A549 (cell line): ENCODE measurements around the gene SLC15A3. TPM values are rescaled to one million over a fixed set of nuclear protein-coding genes. Genes with fewer than 3 reads are reported as not detected.

ENCODE experiments used
- ATAC-seq, 2 experiments: fragments of 200-7000 bp in 1 of 2; fragments of >200 bp in 1 of 2; cut with Nextera tagmentation in 1 of 2; cut with Tn5 transposase in 1 of 2; 3 replicates each; pipeline versions ENCODE4 v1.8.0 to v1.9.1; 2018 to 2020; ENCODE audit warnings: mild to moderate bottlenecking in 1 of 2, moderate library complexity in 1 of 2
- CTCF ChIA-PET: fragments of 300-600 bp; sonication (Branson Sonifier 250); formaldehyde crosslinking; extraction: SDS; loops from one replicate; lab custom pipeline; 2021; ENCODE audit warnings: antibody characterized with exemption, inconsistent platforms; lab: Yijun Ruan, JAX
- POLR2A ChIA-PET: fragments of 350-600 bp; formaldehyde crosslinking; extraction: SDS; loops from one replicate; lab custom pipeline; 2021; ENCODE audit warnings: antibody characterized with exemption, inconsistent platforms; lab: Yijun Ruan, JAX
- DNase-seq, 2 experiments: peaks; one replicate each; pipeline versions ENCODE4 v3.0.0 to v3.0.0-alpha.2; 2011 to 2016; ENCODE audit warnings: low read depth in 1 of 2, low spot score in 1 of 2
- FAIRE-seq: peaks from 2 replicates; lab custom pipeline; 2011; peaks lifted over from hg19 to GRCh38; lab: Jason Lieb, UNC
- H3K27ac ChIP-seq, 2 experiments: fragments of >200 bp; sonication (Bioruptor Twin); formaldehyde crosslinking; 3 replicates each; pipeline ENCODE4 v1.5.1; 2016 to 2017
- H3K4me1 ChIP-seq: fragments of >200 bp; sonication (Bioruptor Twin); formaldehyde crosslinking; 3 replicates; pipeline ENCODE4 v1.6.1; 2016
- H3K4me2 ChIP-seq: fragments of >200 bp; sonication (Bioruptor Twin); formaldehyde crosslinking; 3 replicates; pipeline ENCODE4 v1.6.1; 2016
- H3K4me3 ChIP-seq: fragments of >200 bp; sonication (Bioruptor Twin); formaldehyde crosslinking; 3 replicates; pipeline ENCODE4 v1.5.1; 2016
- H3K9me3 ChIP-seq: fragments of >200 bp; sonication (Bioruptor Twin); formaldehyde crosslinking; 3 replicates; pipeline ENCODE4 v1.6.1; 2016
- CBX8 ChIP-seq: fragments of 200-600 bp; sonication (generic); IDR thresholded peaks from 2 replicates; pipeline ENCODE4 v1.6.1; 2016
- FOSB ChIP-seq: fragments of 250-450 bp; sonication (Bioruptor Pico); IDR thresholded peaks from 2 replicates; pipeline ENCODE4 v1.5.0; 2020; ENCODE audit warnings: mild to moderate bottlenecking, moderate library complexity
- FOSL2 ChIP-seq, 2 experiments: fragments of 450-650 bp in 1 of 2; fragments of >200 bp in 1 of 2; sonication (Bioruptor Twin) in 1 of 2; formaldehyde crosslinking; IDR thresholded peaks; 2 replicates each; pipeline versions ENCODE4 v1.5.0 to v1.6.1; 2016 to 2020; ENCODE audit warnings: mild to moderate bottlenecking in 1 of 2, moderate library complexity in 1 of 2
- FOXS1 ChIP-seq: fragments of 250-450 bp; sonication (Bioruptor Pico); IDR thresholded peaks from 2 replicates; pipeline ENCODE4 v1.5.0; 2020; ENCODE audit warnings: mild to moderate bottlenecking, moderate library complexity
- GATA3 ChIP-seq: IDR thresholded peaks from 2 replicates; pipeline ENCODE4 v1.6.1; 2012; ENCODE audit warnings: borderline replicate concordance
- HES2 ChIP-seq: fragments of >200 bp; sonication (Bioruptor Twin); formaldehyde crosslinking; IDR thresholded peaks from 2 replicates; pipeline ENCODE4 v1.6.1; 2016
- HOXB13 ChIP-seq: fragments of 250-450 bp; sonication (Bioruptor Pico); IDR thresholded peaks from 2 replicates; pipeline ENCODE4 v1.5.0; 2020; ENCODE audit warnings: low read depth, mild to moderate bottlenecking, moderate library complexity
- KDM1A ChIP-seq: fragments of 200-600 bp; sonication (generic); IDR thresholded peaks from 2 replicates; pipeline ENCODE4 v1.6.1; 2016; ENCODE audit warnings: low read depth, mild to moderate bottlenecking
- NR3C1 ChIP-seq: fragments of >200 bp; sonication (Bioruptor Twin); formaldehyde crosslinking; IDR thresholded peaks from 3 replicates; pipeline ENCODE4 v1.6.1; 2017
- PHF8 ChIP-seq: fragments of 200-600 bp; sonication (generic); IDR thresholded peaks from 2 replicates; pipeline ENCODE4 v1.6.1; 2016; ENCODE audit warnings: low read depth, mild to moderate bottlenecking, antibody characterized with exemption, moderate library complexity, borderline replicate concordance
- REST ChIP-seq: fragments of 200-600 bp; sonication (generic); IDR thresholded peaks from 2 replicates; pipeline ENCODE4 v1.6.1; 2016; ENCODE audit warnings: antibody characterized with exemption, mild to moderate bottlenecking, moderate library complexity
- RFX5 ChIP-seq: fragments of 450-650 bp; IDR thresholded peaks from 2 replicates; pipeline ENCODE4 v1.7.1; 2014; ENCODE audit warnings: antibody characterized with exemption, mild to moderate bottlenecking, moderate library complexity
- TFCP2L1 ChIP-seq: fragments of 250-450 bp; sonication (Bioruptor Pico); IDR thresholded peaks from 2 replicates; pipeline ENCODE4 v1.5.0; 2021; ENCODE audit warnings: mild to moderate bottlenecking
- ZC3H11A ChIP-seq: fragments of 450-650 bp; IDR thresholded peaks from 2 replicates; pipeline ENCODE4 v1.6.1; 2014; ENCODE audit warnings: antibody characterized with exemption, mild to moderate bottlenecking
- ZFP36 ChIP-seq: fragments of 450-650 bp; IDR thresholded peaks from 2 replicates; pipeline ENCODE4 v1.6.1; 2014; ENCODE audit warnings: borderline replicate concordance; ENCODE audit not compliant: partially characterized antibody
- ZSCAN20 ChIP-seq: fragments of 250-450 bp; sonication (Bioruptor Pico); IDR thresholded peaks from 2 replicates; pipeline ENCODE4 v1.8.0; 2022; ENCODE audit warnings: mild to moderate bottlenecking, moderate library complexity
- WGBS: methylation state at CpG from one replicate; pipeline ENCODE4 v1.1.6; 2017; ENCODE audit errors: missing lambda C conversion rate; 5-methylcytosine and 5-hydroxymethylcytosine counted together
- polyA plus RNA-seq, 4 experiments: library from polyadenylated mRNA; depleted of rRNA in 3 of 4; stranded (reverse); fragments of >200 nt; fragmentation: RNase III in 1 of 4; extraction: RNeasy Plus Mini Kit Qiagen cat#74134 plus additional on column Dnase treatment in 1 of 4; gene quantifications; 2 replicates in 3 of 4; 3 replicates in 1 of 4; pipeline ENCODE4 v1.2.3, GENCODE V29; 2011 to 2017
- TF ChIP-seq, protein P1 (sequence below): fragments of 250-450 bp; sonication (Bioruptor Pico); IDR thresholded peaks from 2 replicates; pipeline ENCODE4 v1.5.0; 2021; ENCODE audit warnings: mild to moderate bottlenecking, moderate library complexity, borderline replicate concordance
- TF ChIP-seq, protein P2 (sequence below): fragments of 150-350 bp; IDR thresholded peaks from 2 replicates; pipeline ENCODE4 v1.6.1; 2014; ENCODE audit warnings: low read depth, mild to moderate bottlenecking, low read length

The SLC15A3 gene
- polyA plus RNA-seq, 2 of the 4 experiments (the other 2 are of a cell fraction): not detected

DNA sequence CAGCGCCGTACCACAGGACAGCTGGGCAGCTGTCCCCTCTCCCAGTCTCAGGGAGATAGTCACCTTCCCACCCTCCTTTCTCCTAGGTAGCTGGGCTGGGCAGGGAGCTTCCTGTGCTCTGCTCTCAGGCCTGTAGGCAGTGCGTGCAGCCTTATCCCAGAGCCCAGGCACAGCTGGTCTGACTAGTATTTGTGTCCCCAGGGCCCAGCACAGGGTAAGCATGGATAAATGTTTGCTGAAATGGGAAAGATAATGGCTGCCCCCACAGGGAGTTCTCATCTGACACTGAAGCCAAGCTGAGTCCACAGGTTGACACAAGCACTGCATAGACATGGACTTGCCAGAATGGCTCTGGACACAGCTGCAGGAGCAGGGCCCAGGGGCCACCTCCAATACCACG lies 9.8 kb downstream of the SLC15A3 start (continued):
- no peak for TF ChIP-seq REST
- TF ChIP-seq CBX8: no peak
- no peak for TF ChIP-seq ZC3H11A
- TF ChIP-seq, protein P1, sequence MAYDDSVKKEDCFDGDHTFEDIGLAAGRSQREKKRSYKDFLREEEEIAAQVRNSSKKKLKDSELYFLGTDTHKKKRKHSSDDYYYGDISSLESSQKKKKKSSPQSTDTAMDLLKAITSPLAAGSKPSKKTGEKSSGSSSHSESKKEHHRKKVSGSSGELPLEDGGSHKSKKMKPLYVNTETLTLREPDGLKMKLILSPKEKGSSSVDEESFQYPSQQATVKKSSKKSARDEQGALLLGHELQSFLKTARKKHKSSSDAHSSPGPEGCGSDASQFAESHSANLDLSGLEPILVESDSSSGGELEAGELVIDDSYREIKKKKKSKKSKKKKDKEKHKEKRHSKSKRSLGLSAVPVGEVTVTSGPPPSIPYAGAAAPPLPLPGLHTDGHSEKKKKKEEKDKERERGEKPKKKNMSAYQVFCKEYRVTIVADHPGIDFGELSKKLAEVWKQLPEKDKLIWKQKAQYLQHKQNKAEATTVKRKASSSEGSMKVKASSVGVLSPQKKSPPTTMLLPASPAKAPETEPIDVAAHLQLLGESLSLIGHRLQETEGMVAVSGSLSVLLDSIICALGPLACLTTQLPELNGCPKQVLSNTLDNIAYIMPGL: no peak
- no peak for TF ChIP-seq ZFP36

DNA sequence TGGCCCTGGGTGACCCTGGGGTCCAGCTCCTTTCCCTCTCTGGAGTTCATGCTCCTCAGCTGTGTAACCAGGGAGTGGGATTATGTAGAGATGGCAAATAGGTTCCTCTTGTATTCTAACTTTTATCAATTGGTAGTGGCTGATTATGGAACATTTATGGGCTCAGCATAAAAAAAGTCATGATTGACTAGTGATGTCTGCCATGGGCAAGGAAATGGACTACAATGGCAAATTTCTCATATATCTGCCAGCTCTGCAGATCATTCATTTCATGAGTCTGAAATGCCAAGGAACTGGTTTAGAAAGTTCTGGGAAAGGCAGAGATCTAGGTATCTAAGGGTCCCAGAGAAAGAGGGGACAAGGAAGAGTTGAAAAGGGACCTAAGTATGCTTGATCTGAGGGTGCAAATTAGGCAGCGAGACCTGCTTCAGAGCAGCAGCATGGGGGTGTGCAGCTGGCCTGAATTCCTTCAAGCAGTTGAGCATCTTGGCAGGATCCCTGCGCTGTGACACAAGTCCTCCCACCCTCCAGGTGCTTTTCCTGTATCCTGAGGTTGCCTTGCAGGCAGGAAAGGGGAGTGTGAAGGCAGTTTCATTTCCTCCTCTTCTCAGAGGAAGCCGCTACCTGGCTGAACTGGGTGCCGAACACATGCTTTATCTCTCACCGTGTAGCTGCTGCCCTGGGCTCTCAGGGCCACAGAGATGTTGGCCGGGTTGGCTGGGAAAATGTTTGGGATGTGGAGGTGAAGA lies 10.4 kb downstream of the SLC15A3 start:
- DNase-seq (no peak), ATAC-seq (no peak), FAIRE-seq (no peak)
- Histone ChIP-seq H3K27ac (no peak overlapping the region), H3K4me2 (no peak overlapping the region), H3K4me3 (no peak overlapping the region), H3K4me1 (no peaks in the 10 kb centered on the region), H3K9me3 (no peaks in the 10 kb centered on the region)
- ChIA-PET CTCF (interaction anchor here (1.0 to 4.3 kb wide), 5 partner anchors 8 to 113 kb away, joined by 3 to 10 read pairs (median 6); no protein-coding TSS in a partner anchor), POLR2A (no interaction called here)
- TF ChIP-seq TFCP2L1 (no peak), FOSB (no peak), FOXS1 (CRISPR knock-in tag) (no peak), KDM1A (no peak), HOXB13 (no peak), HES2 (no peak), PHF8 (no peak), ZSCAN20 (CRISPR knock-in tag) (no peak), REST (no peak), GATA3 (no peak), NR3C1 (no peak), ZFP36 (no peak), RFX5 (no peak), FOSL2 (IDR thresholded peaks at IDR 0.05) (no peak), FOSL2 (CRISPR knock-in tag; IDR thresholded peaks at IDR 0.05) (no peak), CBX8 (no peak)
- TF ChIP-seq, protein P2, sequence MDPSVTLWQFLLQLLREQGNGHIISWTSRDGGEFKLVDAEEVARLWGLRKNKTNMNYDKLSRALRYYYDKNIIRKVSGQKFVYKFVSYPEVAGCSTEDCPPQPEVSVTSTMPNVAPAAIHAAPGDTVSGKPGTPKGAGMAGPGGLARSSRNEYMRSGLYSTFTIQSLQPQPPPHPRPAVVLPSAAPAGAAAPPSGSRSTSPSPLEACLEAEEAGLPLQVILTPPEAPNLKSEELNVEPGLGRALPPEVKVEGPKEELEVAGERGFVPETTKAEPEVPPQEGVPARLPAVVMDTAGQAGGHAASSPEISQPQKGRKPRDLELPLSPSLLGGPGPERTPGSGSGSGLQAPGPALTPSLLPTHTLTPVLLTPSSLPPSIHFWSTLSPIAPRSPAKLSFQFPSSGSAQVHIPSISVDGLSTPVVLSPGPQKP: no peak
- WGBS: 58% methylated on average over 6 of the region's 6 CpGs
